Muscle of arm (tissue), 12 donors: ENCODE results near the gene AQP2. TPM values are rescaled to one million over a fixed set of nuclear protein-coding genes. Genes with fewer than 3 reads are reported as not detected.

Experiments
- DNase-seq: peaks from one replicate; pipeline ENCODE4 v3.0.0-alpha.2; 2013
- polyA plus RNA-seq, 12 donors: library from polyadenylated mRNA; unstranded; fragments of 120-200 nt; gene quantifications; one replicate each; pipeline ENCODE4 v1.2.1, GENCODE V29; 2013; ENCODE audit not compliant: insufficient read length in 12 of 12

Gene AQP2
- polyA plus RNA-seq, 12 donors: 0.05 to 0.40 (median 0.16) TPM; not detected in 7

DNA sequence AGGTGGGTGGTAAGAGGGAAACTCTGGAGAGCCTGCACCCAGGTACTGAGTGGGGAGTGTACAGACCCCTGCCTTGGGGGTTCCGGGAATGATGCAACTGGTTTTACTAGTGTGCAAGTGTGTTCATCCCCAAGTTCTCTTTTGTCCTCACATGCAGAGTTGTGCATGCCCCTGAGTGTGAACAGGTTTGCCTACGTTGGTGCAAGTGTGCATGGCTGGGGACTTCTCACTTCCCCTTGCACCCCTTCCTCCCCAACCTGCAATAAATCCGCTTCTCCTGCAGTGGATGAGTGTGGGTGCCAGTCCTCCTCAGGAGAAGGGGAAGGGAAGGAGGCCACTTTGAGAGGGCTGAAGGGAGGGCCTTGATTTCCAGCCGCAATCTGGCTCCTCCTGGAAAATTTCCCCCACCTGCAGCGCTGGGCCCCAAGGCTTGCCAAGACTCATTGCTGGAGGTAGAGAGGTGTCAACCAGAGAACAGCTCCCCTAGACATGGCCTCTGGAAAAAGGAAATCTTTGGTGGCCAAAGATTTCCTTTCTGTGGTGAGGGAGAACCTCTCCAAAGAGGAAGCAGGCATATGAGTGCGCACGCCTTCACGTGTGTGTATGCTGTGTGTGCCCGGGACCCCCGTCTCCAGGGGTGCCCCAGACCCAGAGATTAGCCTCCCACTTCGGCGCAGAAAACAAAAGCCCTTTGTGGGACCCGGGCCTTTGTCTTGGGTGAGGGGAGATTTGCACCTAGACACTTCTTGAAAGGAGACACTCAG lies 5.5 kb downstream of the AQP2 start:
- DNase-seq: no peak

DNA sequence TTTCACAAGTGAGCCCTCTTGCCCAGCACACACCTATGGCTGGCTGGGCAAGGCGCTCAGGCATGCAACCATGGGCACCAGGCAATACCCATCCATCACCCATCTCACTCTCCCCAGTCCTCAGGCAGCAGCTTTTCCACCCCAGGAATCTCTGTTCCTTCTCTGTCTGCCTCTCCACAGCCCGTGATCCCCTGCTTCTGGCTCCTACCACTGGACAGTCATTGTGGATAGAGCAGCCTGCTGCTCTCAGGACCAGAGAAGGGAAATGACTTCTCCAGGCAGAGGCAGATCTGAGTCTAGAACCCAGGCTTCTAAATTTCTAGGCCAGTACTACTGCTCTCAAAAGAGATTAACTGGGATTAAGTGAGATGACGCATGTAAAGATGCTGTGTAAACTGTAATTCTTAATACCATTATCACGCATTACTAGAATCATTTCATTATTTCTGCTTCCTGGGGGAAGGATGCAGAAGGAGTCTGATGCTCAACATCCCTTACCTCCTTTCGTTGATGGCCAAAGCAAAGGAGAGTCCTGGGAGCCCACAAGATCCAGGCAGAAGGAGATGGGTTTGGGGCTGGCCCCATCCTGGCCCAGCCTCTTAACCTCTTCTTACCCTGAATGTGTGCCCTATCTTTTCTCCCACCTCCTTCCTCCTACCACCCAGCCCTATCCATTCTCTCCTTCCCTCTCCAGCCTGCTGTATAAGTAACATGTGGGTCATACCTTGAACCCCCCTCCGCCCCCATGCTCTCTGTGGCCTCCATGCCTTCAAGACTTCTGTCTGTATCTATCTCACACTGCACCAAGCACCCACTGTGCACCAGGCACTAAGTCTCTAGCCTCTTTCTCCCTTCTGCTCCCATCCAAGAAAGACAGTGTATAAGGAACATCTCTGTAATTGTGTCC lies 6.4 kb downstream of the AQP2 start:
- no peak for DNase-seq

DNA sequence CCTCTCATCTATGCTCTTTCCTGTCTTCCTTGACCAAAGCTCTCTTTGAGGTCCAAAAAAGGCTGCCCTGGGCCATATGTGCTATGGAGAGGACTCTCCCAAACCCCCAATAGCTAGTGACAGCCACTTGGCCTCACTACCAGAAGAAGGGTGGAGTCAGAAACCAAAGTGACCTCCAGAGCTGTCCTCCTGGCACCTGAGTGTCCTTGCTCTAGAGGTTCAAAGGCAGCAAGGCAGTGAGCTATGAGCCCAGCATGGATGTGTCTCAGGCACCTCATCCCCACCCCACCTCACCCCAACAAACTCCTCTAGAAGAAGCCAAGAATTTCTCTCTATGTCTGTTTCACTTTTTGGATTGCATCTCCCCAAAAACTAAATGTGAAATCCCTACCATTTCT lies 7.0 kb downstream of the AQP2 start:
- no peak for DNase-seq

DNA sequence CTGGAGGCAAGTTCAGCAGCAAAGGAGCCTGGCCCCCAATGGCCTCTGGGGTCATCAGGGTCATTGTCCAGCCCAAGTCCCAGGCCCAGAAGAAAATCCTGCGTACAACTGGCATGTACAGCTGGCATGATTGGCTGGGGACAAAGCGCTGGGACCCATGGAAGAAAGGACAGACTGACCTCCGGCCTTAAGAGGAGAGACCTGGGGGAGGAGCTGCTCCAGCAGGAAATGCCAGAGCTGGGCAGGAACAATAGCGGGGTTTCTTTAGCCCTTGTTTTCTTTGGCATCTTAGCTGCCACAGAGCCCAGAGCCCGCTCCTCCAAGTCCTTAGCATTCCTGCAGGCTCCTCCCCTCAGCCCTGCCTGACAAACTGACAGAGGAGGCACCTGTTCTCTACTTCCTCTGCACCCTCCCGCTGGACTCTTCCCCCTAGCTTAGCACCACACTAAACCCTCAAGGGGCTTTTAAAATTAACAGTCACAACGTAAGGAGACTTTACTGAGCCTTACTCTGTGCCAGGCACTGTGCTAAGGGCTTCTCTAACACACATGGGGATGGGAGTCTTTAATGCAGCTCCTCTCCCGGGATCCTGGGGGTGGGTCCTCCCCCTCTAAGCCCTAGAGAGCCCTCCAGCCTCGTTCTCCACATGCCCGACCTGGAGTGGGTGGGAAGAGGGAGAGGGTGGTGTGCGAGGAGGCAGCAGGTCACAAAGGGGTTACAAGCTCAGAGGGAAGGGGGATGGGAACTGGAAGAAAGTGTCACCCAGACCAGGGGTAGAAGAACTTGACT lies 9.3 kb downstream of the AQP2 start:
- DNase-seq: no peak

DNA sequence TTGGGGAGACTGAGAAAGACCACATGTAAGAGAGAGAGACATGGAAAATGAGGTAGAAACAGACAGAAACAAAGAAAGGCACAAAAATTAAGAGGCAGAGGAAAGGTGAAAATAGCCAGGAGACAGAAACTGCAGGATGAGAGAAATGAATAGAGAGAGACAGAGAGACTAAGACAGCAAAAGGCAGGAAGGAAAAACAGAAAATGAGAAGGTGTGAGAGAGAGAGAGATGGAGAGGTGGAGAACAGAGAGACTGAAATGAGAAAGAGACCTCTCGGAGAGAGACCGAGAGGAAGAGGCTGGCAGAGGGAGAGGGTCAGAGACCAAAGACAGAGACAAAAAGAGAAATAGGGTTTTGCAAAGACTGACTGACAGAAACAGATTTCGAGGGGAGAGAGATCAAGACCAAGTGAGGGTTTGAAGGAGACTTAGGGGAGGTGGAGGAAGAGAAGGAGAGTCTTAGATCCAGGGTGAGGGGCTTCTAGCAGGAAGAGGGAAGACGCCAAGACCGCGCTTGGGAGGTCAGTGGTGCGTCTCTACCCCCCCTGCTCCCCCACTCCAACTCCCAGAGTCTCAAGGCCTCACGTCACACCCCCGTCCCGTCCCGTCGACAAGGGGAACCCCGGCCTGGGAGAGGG lies 10.1 kb downstream of the AQP2 start:
- DNase-seq: no peak

DNA sequence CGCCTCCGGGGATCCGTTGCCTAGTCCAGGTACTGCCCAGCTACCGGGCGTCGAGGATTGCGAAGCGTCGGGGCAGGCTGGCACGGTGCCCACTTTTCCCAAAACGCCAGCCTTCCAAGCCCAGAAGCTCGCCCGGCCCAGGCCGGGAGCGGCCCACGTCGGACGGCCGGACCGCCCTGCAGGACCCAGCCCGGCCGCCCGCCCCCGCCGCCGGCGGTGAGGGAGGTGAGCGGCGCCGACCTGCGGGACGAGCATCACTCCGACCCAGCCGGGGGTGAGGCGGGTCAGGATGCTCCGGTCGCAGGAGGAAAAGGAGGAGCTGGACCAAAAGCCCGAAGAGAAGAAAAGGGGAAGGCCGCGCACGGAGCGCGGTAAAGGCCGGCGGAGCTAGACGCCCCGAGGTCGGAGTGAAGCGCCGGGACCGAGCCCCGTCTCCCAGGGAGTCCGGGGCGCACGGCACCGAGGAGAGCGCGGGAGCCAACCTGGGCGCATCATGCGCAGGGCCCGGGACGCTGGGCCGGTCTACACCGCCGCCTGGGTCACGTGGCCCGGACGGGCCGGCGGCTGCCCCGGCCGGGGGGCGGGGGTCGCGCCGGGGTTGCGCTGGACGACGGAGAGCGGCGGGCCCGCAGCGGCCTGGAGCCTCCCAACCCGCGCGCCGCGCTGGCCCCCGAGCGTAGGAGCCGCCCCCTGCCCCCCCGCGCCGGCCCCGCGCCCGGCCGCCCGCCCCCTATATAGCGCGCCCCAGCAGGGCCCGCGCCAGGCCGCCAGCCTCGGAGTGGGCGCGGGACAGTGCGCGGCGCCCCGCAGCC lies 10.8 kb downstream of the AQP2 start, which contains the start of gene AQP5:
Gene AQP5 (plus strand): TSS at position 762 of the 812 bp plus-strand sequence. CDS start 146 bp downstream, outside the sequence.
- no peak for DNase-seq

DNA sequence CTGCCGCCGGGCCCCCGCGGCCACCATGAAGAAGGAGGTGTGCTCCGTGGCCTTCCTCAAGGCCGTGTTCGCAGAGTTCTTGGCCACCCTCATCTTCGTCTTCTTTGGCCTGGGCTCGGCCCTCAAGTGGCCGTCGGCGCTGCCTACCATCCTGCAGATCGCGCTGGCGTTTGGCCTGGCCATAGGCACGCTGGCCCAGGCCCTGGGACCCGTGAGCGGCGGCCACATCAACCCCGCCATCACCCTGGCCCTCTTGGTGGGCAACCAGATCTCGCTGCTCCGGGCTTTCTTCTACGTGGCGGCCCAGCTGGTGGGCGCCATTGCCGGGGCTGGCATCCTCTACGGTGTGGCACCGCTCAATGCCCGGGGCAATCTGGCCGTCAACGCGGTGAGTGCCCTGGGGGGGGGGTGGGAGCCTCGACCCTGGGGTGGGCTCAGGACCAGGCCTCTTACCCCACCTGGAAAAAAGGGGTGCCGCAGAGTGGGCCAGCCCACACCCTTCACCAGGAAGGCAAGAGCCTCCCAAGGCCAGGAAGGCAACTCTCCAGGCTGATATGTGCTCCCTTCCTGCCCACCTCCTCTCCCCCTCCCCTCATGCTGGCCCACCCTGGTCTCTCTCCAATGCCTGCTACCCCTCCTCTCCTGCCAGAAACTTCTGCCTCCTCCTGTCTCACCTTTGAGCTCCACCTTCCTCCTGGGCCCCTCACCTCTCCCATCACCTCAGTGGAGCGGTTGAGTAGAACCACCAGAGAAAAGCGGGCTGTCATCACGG lies 11.6 kb downstream of the AQP2 start:
- DNase-seq: no peak

DNA sequence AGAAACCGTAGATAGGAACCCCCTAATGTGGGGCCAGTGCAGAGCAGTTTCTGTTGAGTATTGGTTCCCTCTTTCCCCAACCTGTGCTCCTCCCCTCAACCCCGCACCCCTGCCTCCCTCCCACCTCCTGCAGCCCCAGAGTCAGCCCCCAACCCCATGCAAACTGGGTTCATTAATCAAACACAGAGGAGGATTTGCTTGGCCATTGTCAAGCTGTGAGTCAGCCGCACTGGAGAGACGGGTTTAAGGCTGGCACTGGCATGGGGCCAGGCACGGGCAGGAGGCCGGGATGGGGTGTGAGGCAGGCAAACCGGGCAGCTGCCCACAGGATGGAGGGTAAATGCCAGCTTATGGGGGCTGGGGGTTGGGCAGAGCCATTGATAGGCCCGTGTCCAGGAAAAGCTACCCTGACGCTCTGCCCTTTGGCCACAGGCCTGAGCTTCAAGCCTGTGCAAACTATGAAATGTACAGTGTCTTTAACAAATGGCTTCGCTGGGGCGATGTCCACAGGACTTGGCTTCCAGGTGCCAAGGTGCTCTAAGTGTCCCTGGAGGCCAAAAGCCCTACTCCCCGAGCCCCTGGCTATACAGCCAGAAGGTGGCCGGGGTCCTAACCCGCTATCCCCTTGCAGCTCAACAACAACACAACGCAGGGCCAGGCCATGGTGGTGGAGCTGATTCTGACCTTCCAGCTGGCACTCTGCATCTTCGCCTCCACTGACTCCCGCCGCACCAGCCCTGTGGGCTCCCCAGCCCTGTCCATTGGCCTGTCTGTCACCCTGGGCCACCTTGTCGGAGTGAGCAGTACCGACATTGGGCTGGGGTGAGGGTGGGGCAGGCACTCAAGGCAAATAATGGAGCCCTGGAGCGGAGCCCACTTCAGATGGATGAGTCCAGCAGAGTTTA lies 12.6 kb downstream of the AQP2 start:
- no peak for DNase-seq

DNA sequence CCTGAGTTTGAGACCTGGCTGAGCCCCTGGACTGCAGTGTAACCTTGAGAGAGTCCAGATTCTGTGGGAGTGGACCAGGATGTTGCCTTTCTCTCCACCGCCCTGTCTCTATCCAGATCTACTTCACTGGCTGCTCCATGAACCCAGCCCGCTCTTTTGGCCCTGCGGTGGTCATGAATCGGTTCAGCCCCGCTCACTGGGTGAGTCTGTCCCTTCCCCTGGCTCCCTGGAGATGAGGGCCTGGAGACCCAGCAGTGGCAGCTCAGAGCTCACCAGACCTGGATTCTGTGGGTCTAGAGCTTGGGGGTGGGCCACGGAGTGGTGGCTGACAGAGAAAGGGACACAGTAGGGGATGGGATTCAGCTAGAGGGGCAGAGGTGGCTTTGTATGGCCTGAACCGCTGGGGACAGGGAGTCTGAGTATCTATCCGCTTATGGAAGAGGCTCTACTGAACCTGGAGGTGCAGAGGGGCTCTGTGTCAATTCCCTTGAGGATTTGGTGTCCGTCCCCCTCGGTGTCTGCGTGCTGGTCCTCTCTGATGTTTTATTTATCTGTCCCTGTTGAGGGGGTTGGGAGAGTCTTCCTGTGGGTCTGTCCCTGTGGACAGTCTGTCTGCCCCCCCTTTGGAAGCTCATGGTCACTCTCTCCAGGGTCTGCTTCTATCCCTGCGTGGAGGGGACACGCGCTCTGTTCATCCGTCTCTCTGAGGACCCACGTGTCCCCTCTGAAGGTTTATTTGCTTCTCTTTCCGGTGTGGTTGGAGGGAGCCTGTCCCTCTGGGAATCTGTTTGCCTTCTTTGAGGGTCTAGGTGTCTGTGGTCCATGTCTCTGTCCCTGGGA lies 13.7 kb downstream of the AQP2 start:
- no peak for DNase-seq

DNA sequence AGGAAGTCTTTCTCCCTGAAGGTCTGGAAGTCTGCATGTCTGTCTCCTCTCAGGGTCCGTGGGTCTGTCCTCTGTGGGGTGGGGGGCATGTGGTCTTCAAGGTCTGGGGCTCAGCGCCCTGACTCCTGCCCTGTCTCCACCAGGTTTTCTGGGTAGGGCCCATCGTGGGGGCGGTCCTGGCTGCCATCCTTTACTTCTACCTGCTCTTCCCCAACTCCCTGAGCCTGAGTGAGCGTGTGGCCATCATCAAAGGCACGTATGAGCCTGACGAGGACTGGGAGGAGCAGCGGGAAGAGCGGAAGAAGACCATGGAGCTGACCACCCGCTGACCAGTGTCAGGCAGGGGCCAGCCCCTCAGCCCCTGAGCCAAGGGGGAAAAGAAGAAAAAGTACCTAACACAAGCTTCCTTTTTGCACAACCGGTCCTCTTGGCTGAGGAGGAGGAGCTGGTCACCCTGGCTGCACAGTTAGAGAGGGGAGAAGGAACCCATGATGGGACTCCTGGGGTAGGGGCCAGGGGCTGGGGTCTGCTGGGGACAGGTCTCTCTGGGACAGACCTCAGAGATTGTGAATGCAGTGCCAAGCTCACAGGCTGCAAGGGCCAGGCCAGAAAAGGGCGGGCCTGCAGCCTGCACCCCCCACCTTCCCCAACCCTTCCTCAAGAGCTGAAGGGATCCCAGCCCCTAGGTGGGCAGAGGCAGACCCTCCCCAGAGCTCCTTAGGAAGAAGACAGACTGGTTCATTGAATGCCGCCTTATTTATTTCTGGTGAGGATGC lies 14.5 kb downstream of the AQP2 start:
- DNase-seq: no peak

DNA sequence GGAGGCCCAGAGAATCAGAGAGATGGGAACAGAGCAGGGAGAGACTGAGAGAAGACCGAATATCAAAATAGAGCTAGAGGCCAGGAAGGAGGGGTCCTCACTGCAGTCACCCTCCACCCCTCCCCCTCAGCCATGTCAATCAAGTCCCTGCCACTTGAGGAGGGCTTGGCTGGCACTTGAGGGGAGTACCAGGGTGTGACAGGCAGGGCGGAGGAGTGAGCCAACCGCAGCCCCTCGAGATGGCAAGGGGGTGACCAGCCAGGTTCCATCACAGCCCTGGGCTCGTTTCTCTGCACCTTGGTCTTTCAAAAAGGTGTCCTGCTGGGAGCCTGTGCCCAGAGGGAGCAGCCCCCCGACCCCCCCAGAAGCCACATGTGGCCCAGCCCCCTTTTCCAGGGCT lies 15.3 kb downstream of the AQP2 start:
- DNase-seq: no peak

DNA sequence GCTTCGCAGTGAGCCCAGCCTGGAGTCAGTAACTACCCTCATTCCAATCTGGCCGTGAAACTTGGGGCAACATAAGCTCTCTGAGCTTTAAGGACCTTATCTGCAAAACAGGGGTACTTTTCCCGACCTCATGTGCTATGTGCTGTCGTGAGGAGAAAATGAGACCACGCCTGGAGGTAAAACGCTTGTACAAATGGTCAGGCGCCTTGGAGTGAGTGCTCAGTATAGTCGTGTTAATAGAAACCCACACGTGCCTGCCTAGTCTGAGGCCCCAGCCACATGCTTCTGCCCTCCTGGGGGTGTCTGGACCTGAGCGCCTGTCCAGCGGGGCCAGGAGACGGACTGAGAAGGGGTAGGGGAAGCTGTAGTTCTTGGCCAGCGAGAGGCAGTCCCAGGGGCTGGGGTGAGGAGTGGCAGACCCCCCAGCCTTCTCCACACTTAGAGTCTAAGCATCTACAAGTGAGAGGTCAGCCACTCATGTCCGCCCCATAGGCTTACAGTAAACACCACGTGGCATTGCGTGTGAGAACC lies 16.0 kb downstream of the AQP2 start:
- no peak for DNase-seq

DNA sequence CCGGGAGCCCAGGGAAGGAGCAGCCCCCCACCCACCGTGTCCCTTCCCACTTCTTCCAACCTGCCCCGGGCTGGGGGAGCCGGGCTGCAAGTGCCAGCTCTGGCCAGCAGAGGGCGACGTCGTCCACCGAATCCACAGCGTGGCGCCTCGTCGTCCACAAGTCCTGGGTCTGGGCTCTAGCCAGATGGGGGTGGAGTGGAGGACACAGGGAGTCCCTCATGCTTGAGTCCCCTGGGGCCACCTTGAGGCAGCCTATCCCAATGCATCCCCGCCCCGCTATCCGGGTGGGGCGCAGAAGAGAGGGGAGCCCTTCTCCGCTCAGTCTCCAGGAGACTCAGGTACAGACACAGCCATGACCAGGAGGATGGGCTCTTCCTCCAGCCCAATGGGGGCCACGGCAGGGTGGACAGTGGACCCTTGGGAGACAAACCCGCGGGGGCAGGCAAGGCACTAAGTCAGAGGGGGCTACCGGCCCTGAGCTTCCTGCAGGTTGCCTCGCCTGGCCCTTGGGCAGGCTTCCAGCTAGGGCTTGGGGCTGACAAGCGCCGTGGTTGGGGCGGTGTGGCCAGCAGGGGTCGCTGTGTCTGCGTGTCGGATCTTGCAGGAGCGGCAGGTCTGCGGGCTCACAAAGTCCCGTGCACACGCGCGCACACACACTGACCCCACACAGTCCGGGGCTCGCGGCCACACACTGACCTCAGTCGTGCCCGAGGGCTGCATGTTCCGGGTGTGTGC lies 16.7 kb downstream of the AQP2 start:
- peak; percentile 91 for DNase-seq

DNA sequence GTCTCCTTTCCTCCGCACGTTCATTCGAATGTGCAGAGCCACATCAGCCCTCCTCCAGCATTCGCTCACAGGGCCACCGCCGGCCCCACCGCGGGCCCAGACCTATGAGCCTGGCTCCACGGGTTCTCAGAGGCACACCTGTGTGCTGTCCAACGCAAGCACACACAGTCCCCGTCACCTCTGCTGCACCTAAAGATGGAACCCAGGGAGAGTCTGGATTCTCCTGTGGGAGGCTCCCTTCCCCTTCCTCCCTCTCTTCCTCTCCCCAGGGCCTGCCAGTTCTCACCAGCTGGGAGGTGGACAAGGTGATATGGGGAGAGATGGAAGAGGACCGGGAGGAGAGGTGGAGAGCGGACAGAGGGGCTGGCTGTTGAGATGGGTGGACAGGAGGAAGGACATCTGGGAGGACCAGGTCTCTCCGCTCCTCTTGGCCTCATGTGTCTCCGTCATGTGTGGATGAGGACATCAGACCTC lies 17.3 kb downstream of the AQP2 start:
- no peak for DNase-seq

DNA sequence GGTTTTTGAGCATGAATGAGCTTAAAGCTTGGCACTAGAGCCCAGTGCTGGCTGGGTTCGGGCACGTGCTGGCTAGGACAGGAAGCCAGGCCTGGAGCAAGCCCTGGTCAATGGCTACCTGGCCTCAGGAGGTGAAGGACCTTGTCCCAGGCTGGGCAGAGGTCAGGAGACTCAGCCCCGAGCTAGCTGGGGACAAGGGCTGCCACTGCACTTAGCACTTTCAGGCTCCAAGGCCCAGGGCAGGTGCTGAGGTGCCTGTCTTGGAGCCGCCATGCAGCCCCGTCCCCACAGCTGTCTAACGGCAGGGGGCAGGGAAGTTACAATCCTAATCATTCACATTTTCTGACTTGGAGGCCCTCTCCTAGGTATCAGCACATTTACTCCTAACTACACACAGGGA lies 17.9 kb downstream of the AQP2 start:
- DNase-seq: no peak

DNA sequence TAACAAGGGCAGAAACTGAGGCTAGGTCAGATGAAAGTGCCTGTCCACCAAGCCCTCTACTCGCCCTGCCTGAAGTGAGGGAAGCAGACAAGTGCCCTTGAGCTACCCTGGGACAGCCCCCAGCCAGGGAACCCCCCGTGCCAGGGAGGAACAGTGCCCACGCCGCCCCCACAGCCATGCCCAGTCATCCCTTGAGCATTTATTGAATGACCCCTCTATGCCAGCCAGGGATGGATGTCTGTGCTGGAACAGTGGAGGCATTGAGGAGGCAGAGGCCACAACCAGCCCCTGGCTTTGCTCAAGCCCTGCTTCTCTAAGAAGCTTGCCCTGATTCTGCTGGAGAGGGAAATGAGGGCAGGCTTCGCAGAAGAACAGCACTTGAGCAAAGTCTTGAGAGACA lies 18.5 kb downstream of the AQP2 start:
- no peak for DNase-seq
